B cell (primary cell): Measurements from ENCODE around the gene ERGIC1. TPM values are rescaled to one million over a fixed set of nuclear protein-coding genes. Genes with fewer than 3 reads are reported as not detected.

Experiments used
- ATAC-seq: fragments of 200-7000 bp; cut with Tn5 transposase; one replicate; pipeline ENCODE4 v1.10.0; 2021; ENCODE audit warnings: low read depth, mild to moderate bottlenecking, moderate number of reproducible peaks, moderate library complexity
- CTCF ChIA-PET: fragments of 350-600 bp; sonication (Branson Sonifier 250); formaldehyde crosslinking; loops from one replicate; lab custom pipeline; 2021; ENCODE audit warnings: antibody characterized with exemption, inconsistent platforms; lab: Charles Lee
- POLR2A ChIA-PET: fragments of 350-600 bp; sonication (Branson Sonifier 250); formaldehyde crosslinking; loops from one replicate; lab custom pipeline; 2021; ENCODE audit warnings: antibody characterized with exemption; lab: Charles Lee
- DNase-seq: peaks from one replicate; pipeline ENCODE4 v3.0.0; 2013
- H2AFZ ChIP-seq: 2 replicates; pipeline ENCODE4 v1.6.1; 2012; ENCODE audit warnings: mild to moderate bottlenecking, low read depth, low read length; ENCODE audit not compliant: insufficient read depth, poor library complexity, severe bottlenecking
- H3K27ac ChIP-seq, 2 donors: 1 replicate in 1 of 2; 2 replicates in 1 of 2; pipeline ENCODE4 v1.5.1; 2012 to 2013; ENCODE audit warnings: low read length in 2 of 2, mild to moderate bottlenecking in 2 of 2, moderate library complexity in 1 of 2
- H3K27me3 ChIP-seq, 4 experiments: fragments of 200-600 bp in 1 of 4; sonication (generic) in 1 of 4; replicated peaks in 1 of 4; 1 replicate in 2 of 4; 2 replicates in 2 of 4; pipeline versions ENCODE4 v1.6.1 to v1.7.0; 2013 to 2016; ENCODE audit warnings: low read length in 3 of 4, mild to moderate bottlenecking in 2 of 4, mixed read lengths in 1 of 4, moderate library complexity in 1 of 4; ENCODE audit not compliant: insufficient read depth in 4 of 4, control insufficient read depth in 3 of 4; ENCODE audit errors: control extremely low read depth in 1 of 4
- H3K36me3 ChIP-seq, 2 experiments: replicated peaks in 1 of 2; 1 replicate in 1 of 2; 2 replicates in 1 of 2; pipeline versions ENCODE4 v1.6.1 to v1.7.1; 2013; ENCODE audit warnings: low read length in 1 of 2; ENCODE audit not compliant: insufficient read depth in 2 of 2, control insufficient read depth in 1 of 2; ENCODE audit errors: control extremely low read depth in 1 of 2, extremely low read depth in 1 of 2
- H3K4me1 ChIP-seq, 2 donors: fragments of 200-600 bp in 1 of 2; sonication (generic) in 1 of 2; 1 replicate in 1 of 2; 2 replicates in 1 of 2; pipeline versions ENCODE4 v1.5.1 to v1.6.1; 2013 to 2017; ENCODE audit warnings: low read length in 2 of 2; ENCODE audit not compliant: control insufficient read depth in 2 of 2, insufficient read depth in 2 of 2
- H3K4me2 ChIP-seq: replicated peaks from 2 replicates; pipeline ENCODE3; 2012; ENCODE audit warnings: mild to moderate bottlenecking, low read depth, low read length; ENCODE audit not compliant: poor library complexity, severe bottlenecking
- H3K4me3 ChIP-seq, 5 experiments: fragments of 200-600 bp in 1 of 5; sonication (generic) in 1 of 5; 1 replicate in 3 of 5; 2 replicates in 2 of 5; pipeline versions ENCODE4 v1.5.1 to v1.7.0; 2011 to 2016; ENCODE audit warnings: low read length in 4 of 5, mild to moderate bottlenecking in 4 of 5, low read depth in 2 of 5, control low read depth in 1 of 5, moderate library complexity in 1 of 5; ENCODE audit not compliant: insufficient read depth in 1 of 5; ENCODE audit errors: control extremely low read depth in 1 of 5, extremely low read depth in 1 of 5
- H3K79me2 ChIP-seq: fragments of 200-600 bp; sonication (generic); one replicate; pipeline ENCODE4 v1.6.0; 2016; ENCODE audit warnings: low read length; ENCODE audit not compliant: control insufficient read depth, insufficient read depth
- H3K9ac ChIP-seq: fragments of 200-600 bp; sonication (generic); 2 replicates; pipeline ENCODE4 v1.6.1; 2017; ENCODE audit warnings: mild to moderate bottlenecking, low read length, moderate library complexity
- H3K9me3 ChIP-seq, 3 donors: one replicate each; pipeline versions ENCODE4 v1.6.1 to v1.7.1; 2013; ENCODE audit warnings: low read length in 2 of 3; ENCODE audit not compliant: control insufficient read depth in 2 of 3, insufficient read depth in 1 of 3; ENCODE audit errors: control extremely low read depth in 1 of 3
- H4K20me1 ChIP-seq: 2 replicates; pipeline ENCODE4 v1.6.0; 2012; ENCODE audit warnings: mild to moderate bottlenecking, low read length; ENCODE audit not compliant: insufficient read depth, control insufficient read depth, poor library complexity, severe bottlenecking
- H3K27ac Mint-ChIP-seq: one replicate; pipeline ENCODE4 v1.8.0; 2021; ENCODE audit warnings: mixed read lengths
- H3K27me3 Mint-ChIP-seq: one replicate; pipeline ENCODE4 v1.8.0; 2021; ENCODE audit warnings: mixed read lengths
- H3K4me1 Mint-ChIP-seq: one replicate; pipeline ENCODE4 v1.8.0; 2021; ENCODE audit warnings: mixed read lengths
- H3K4me3 Mint-ChIP-seq: one replicate; pipeline ENCODE4 v1.8.0; 2021; ENCODE audit warnings: mixed read lengths
- H3K9me3 Mint-ChIP-seq: one replicate; pipeline ENCODE4 v1.8.0; 2022; ENCODE audit warnings: mixed read lengths; ENCODE audit not compliant: insufficient read depth
- CTCF ChIP-seq: fragments of 200-600 bp; IDR thresholded peaks from one replicate; pipeline ENCODE4 v1.8.0; 2022; ENCODE audit warnings: antibody characterized with exemption, mild to moderate bottlenecking
- EZH2 ChIP-seq: IDR thresholded peaks from 2 replicates; pipeline ENCODE4 v1.6.1; 2012; ENCODE audit warnings: borderline replicate concordance, low read depth, mild to moderate bottlenecking, moderate library complexity, low read length; ENCODE audit not compliant: insufficient read depth, poor library complexity, severe bottlenecking
- WGBS: methylation state at CpG from one replicate; pipeline ENCODE4 v1.1.5; 2013; ENCODE audit warnings: missing lambda C conversion rate; ENCODE audit not compliant: insufficient coverage; 5-methylcytosine and 5-hydroxymethylcytosine counted together
- intact Hi-C: fragments of 100-400 bp; cut with micrococcal nuclease; formaldehyde crosslinking; loops from one replicate; pipeline ENCODE4 v1.10.0; 2022
- polyA plus RNA-seq: library from polyadenylated mRNA; depleted of rRNA; stranded (reverse); fragments of >200 nt; gene quantifications from 2 replicates; pipeline ENCODE4 v1.2.3, GENCODE V29; 2012
- total RNA-seq, 2 donors: library from RNA; stranded (reverse); fragments of 120-200 nt in 1 of 2; gene quantifications; 1 replicate in 1 of 2; 2 replicates in 1 of 2; pipeline versions ENCODE4 v1.2.3 to v1.2.4, GENCODE V29; 2013 to 2022

ERGIC1 gene
- total and polyA plus RNA-seq, 2 donors (not counting 1 experiment from before 2014, with no cell fraction given) = 86.3 to 140 TPM

GRCh38 chr5:172994405-172994804 lies 160.4 kb downstream of the ERGIC1 start:
- WGBS = 100% methylated on average over 1 of the region's 2 CpGs
- no peak overlapping the region for H3K9ac ChIP-seq
- H3K27me3 Mint-ChIP-seq = no peaks in the 10 kb centered on the region
- intact Hi-C loops = no loop called here
- no peak overlapping the region for H2AFZ ChIP-seq
- H3K27ac Mint-ChIP-seq = no peak overlapping the region
- H3K9me3 ChIP-seq = no peaks in the 10 kb centered on the region
- H3K27me3 ChIP-seq = no peaks in the 10 kb centered on the region
- peaks cover 100% of the 10 kb centered on the region for H3K79me2 ChIP-seq
- H3K4me3 Mint-ChIP-seq = no peak overlapping the region
- peaks cover 24% of the 10 kb centered on the region for H3K4me1 Mint-ChIP-seq
- ChIA-PET CTCF (interaction anchor here (1.2 kb wide), 1 partner anchor 11 kb away, joined by 7 read pairs; the partner anchor contains the start of gene ATP6V0E1), POLR2A (interaction anchor here (0.7 kb wide), 1 partner anchor 13 kb away, joined by 3 read pairs; no protein-coding TSS in a partner anchor)
- peaks cover 80% of the 10 kb centered on the region for H4K20me1 ChIP-seq
- no peak overlapping the region for H3K4me2 ChIP-seq
- H3K4me3 ChIP-seq = no peak overlapping the region
- H3K27ac ChIP-seq = no peak overlapping the region
- peaks cover 0 to 35% of the 10 kb centered on the region in 2 experiments for H3K36me3 ChIP-seq
- no peaks in the 10 kb centered on the region for H3K9me3 Mint-ChIP-seq
- DNase-seq (no peak), ATAC-seq (no peak)
- TF ChIP-seq EZH2 = no peak
- TF ChIP-seq CTCF = no peak
- no peaks in the 10 kb centered on the region for H3K4me1 ChIP-seq

- DNase-seq (no peak), ATAC-seq (no peak)
- ChIA-PET CTCF (interaction anchor here (1.0 kb wide), 1 partner anchor 18 kb away, joined by 3 read pairs; no protein-coding TSS in a partner anchor), POLR2A (no interaction called here)
- Histone ChIP-seq H3K9me3 (no peaks in the 10 kb centered on the region), H3K79me2 (peaks cover 100% of the 10 kb centered on the region), H3K9ac (no peak overlapping the region), H3K4me2 (no peak overlapping the region), H3K4me3 (no peak overlapping the region), H3K36me3 (peaks cover 0 to 22% of the 10 kb centered on the region in 2 experiments), H3K27ac (no peak overlapping the region), H2AFZ (no peak overlapping the region), H3K27me3 (no peaks in the 10 kb centered on the region), H4K20me1 (peaks cover 83% of the 10 kb centered on the region), H3K4me1 (peaks cover 25 to 26% of the 10 kb centered on the region in 2 donors)
- TF ChIP-seq EZH2 = no peak
- no peak for TF ChIP-seq CTCF
- peak overlapping the region; percentile 34 for H3K27ac Mint-ChIP-seq
- no peaks in the 10 kb centered on the region for H3K9me3 Mint-ChIP-seq
- no peaks in the 10 kb centered on the region for H3K27me3 Mint-ChIP-seq
- H3K4me1 Mint-ChIP-seq = peaks cover 50% of the 10 kb centered on the region
- no peak overlapping the region for H3K4me3 Mint-ChIP-seq
- WGBS = no CpG with 5 or more reads among the region's 3 CpGs
- intact Hi-C loops = no loop called here
These were observed 165.4 kb downstream of the ERGIC1 start for GRCh38 chr5:172999372-172999973.
